Measurements from ENCODE around the gene POLR1G.

Gene POLR1G

DNA sequence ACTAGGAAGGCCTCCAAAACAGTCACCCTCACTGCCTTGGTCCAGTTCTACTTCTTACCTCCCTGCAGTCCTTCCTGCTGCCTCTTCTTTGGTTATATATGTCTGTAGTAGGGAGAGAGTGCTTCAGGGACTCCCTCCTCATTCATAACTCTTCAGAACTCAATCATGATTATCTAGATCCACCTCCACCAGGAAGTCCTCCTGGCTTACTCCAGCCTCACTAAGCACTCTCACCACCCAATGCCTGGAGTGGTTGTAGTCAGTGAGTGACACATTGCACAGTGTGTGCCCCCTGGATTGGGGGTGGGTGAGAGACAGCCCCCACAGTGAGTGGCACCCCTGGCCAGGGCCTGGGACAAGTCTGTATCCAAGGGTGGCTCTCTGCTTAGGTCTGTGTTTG, 51.3 kb downstream of the POLR1G start:
- TF ChIP-seq CTCF (IDR thresholded peaks at IDR 0.05; ENCODE audit: low read depth, low read length, missing control alignments), result no peak
- no peak overlapping the region for H3K27ac ChIP-seq
- H3K27me3 ChIP-seq (replicated peaks), result no peaks in the 10 kb centered on the region
- H3K4me3 ChIP-seq (ENCODE audit: low read depth, low read length), result no peak overlapping the region
- no peak for DNase-seq
- H3K36me3 ChIP-seq (replicated peaks), result no peaks in the 10 kb centered on the region
- in situ Hi-C loops (cut with HindIII; ENCODE audit: low pct_ligation_motif_present, low sequenced_read_pairs), result no loop called here
